CD1c-positive myeloid dendritic cell (primary cell): Measurements from ENCODE around the gene RNASE8.

ENCODE experiments used
- DNase-seq: peaks from one replicate; pipeline ENCODE4 v3.0.0-alpha.2; 2016; ENCODE audit errors: extremely low spot score

RNASE8 gene

GRCh38 chr14:21053184-21054122, 4.2 kb upstream of the RNASE8 start:
- DNase-seq = no peak

GRCh38 chr14:21054123-21054767, 3.4 kb upstream of the RNASE8 start:
- DNase-seq = no peak

DNA sequence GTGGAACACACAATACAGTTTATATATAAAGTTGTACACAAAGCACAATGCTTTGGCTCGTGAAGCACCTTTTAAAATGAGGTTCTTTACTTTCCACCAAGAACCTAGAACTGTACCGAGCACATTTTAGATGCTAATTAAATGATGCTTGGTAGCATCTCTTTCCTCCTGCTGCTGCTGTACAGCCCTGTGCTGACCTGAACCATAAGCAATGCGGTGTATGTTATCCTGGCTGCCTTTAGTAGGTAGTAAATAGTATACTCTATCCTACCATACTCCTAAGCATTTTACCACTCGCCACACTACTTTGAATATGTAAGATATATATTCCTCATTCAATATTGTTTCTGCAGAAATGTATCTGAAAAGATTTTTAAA, 2.9 kb upstream of the RNASE8 start:
- no peak for DNase-seq

GRCh38 chr14:21055432-21056117, 2.0 kb upstream of the RNASE8 start:
- DNase-seq = no peak

DNA sequence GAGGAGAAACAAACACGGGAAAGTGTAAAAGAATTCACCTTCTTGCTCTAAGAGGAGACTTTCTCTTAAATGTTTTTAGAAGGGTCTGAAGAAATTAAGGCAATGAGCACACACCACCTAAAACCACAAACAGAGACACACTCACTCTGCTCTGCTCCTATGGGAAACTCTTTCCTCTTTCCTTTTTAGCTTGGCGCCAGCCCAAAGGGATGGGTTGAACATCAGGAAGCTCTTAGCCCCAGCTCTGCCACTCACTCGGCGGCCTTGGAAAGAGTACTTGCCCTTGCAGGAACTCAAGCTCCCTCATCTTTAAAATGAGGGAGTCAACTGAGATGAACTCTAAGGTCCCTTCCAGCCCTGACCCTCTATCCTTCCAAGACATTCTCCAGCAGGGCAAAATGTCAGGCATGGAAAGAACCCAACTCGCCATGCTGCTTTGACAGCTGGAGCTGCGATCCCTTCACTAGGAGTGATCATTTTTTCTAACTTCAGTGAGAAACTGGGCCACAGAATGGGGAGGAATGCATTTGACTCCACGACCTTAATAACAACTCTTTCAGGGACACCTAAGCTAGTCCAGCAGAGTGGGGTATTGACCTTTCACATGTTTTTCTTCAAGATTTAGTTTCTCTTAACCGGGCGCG, 980 bp upstream of the RNASE8 start:
- no peak for DNase-seq

DNA sequence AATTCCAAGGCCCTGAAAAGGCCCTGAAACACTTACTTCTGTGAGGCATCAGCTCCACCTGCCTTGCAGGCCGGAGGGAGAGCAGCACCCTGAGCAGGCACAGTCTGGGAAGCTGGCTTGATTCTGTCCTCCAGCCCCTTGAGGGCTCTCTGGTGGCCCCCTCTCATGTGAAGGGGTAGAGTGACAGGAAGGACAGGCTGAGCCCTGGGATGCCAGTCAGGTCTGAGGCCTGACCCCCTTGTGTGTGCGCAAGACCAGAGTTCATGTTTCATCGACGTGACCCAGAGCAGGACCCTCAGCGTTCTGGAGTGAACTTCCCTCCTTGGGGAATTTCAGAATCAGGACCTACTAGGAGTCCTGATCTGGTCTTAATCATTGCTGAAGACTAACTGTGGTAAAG, 1.3 kb downstream of the RNASE8 start:
- DNase-seq = no peak

DNA sequence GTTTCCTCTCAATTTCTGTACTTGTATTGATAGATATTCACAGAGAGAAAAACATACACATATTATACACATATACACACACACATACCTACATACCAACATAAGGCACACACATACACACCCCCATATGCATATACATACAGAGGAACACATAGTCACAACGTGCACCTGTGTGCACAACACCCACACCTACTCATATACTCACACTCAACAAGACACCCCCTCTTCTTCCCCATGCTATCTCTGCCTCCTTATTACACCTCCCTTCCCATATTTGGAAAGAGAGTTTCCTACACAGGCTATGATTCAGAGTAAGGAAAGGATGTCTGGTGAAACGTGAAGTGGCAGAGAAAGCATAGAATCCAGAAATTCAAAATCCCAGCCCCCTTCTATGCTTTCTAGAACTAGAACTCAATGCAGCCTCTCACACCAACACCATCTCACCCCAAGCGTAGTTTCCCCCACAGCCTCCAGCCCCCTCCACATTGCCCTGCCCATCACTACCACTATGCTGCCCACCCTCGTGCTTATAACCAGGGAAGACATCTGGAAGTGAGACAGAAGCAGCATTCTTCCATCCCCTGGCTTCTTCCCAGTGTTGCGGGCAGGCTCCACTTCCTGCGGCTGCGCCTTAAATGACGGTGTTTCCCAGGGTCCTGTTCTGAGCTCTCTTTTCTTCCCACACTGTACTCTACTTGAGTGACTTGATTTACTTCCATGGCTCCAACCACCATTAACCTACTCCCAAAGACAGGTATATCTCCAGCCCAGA, 2.4 kb downstream of the RNASE8 start:
- no peak for DNase-seq

- no peak for DNase-seq
Observed at GRCh38 chr14:21060614-21061346, 3.2 kb downstream of the RNASE8 start.

- DNase-seq = no peak
Observed at GRCh38 chr14:21061347-21061668, 3.7 kb downstream of the RNASE8 start.

GRCh38 chr14:21063479-21063878, 5.9 kb downstream of the RNASE8 start:
- no peak for DNase-seq

DNA sequence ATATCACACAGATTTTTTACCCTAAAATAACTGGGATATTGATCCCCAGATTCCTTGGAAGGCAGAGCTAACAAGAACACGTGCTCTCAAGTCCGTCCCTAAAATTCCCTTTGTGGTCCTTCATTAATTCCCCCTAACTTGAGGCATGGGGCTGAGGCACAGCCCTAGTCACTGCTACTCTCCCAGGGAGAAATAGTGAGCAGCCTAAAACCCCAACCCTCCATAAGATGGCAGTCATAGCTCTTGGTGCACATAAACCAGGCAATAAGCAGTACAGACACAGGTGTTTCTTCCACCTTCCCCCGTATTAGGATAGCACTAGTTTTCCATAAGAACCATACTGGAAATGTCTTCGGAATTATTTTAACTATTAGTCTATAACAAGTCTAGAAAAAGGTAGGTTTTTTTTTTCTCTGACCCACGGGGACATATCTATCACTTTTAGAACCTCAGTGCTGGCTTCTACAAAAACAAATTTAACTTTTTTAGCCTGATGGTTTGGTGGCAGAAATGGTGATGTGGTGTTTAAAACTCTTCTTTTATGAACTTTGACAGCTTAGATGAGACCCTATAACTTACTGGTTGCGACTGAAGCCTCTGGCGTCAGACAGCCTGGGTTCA, 9.4 kb downstream of the RNASE8 start:
- no peak for DNase-seq

DNA sequence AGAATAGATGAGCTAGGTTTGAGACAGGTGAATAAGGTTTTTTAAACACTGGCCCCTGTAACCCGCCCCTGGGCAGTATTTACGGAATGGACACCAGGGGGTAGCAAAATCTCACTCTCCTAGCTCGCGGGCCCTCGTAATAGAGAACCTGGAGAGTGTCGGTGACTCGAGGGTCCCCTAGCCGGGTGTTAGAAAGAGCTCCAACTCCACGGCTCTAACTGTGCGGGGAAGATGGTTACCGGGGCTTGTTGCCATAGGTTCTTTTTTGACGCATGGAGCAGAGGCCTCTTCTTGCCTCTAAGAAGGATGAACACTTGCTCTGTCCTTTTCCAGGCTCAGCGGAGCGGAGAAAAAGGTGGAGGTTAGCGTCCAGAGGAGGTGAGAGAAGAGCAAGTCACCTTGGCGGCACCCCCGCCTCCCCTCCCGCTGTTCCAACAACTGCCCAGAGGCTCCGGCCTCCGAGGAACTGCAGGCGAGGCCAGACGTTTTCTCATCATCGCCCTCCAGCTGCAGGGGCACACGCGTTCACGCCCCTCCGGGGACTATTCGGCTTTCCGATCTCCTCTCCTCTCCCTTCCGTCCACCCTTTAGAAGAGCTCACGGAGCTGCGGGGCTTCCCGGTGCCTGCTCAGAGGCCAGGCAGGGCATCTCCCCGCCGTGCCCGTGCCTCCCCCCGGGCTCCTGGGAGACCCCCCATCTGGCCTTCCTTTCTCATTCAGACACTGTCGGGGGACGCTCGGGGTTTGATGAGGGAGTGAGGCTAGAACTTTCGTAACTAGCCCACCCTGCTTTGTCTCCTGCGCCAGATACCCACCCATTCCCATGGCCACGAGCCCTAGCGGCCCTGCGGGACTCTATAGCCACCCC, 11.1 kb downstream of the RNASE8 start:
- DNase-seq = peak; percentile 77

DNA sequence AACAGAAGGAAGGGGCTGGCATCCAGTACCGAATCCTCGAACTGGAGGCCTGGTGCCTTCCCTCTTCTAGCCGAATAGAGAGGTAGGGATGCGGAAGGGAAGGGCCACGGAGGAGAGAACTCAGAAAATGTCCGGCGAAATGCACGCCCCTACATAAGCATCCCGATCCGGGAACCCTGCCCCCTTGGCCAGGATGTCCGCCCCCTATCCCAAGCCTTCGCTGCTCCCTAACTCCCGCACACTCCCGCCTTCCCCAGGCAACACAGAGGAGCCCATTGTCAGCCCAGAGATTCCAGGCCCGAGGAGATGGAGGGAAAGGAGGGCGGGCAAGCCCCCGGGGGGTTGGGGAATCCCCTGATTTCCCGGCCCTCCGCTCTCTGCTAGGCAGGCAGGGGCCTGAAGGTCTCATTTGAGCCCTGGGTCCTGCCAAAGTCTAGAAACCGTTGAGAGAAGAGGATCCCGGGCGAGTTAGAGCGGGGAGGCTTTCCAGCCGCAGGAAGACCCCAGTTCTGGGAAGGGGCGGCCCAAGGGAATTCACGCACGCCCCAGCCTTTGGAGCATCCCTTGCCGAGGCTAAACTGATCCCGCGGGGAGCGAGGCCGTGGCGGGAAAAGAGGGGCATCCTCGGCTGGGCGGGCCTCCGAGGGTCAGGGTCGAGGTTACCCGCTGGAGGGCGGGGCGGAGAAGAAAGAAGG, 11.9 kb downstream of the RNASE8 start:
- no peak for DNase-seq

- peak; percentile 60 for DNase-seq
Observed at GRCh38 chr14:21070083-21070609, 12.5 kb downstream of the RNASE8 start, which contains the start of gene ARHGEF40. TSS of gene ARHGEF40 (plus strand) at chr14:21070304. CDS start at chr14:21070397, 93 bp downstream.

- DNase-seq = peak; percentile 67
Observed at GRCh38 chr14:21070610-21071224, 13.1 kb downstream of the RNASE8 start.

- DNase-seq = peak; percentile 85
Observed at GRCh38 chr14:21071225-21072030, 13.8 kb downstream of the RNASE8 start.

DNA sequence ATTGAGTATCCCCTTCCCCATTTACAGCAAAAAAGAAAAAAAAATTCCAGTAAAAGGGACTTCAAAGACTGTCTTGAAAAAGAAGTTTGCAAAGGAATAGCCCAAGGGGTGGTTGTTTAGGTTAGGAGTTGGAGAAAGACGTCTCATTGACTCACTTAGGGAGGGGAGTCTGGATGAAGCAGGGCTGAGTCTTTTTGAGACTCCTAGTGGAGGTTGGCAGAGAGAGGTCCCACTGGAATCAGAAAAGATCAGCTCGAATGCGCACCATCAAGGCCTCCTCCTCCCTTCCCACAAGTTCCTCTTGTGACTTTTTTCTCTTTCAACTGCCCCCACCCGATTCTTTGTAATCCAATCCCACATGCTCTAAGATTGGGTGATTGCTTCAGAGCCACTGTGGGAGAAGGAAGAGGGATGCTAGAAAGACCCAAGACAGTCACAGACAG, 14.4 kb downstream of the RNASE8 start:
- peak; percentile 82 for DNase-seq
